ENCODE results near the gene HCN1.

DNA sequence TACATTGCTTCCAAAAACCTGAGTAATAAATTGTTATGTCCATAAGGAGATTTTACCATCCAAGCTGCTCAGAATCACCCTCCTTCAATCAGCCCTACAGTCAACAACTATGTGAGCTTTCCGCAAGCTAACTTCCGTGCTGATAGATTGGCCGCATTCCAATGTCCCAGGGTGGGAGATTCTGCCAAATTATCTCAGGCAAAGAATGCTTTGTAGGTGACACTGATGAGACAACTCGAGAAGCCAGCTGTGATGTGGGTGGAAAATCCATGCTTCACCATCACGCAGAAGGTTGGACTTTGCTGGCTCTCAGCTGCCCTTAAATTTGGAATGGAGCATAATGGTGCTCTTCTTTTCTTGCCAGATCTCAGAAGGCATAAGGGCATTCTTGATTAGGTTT lies 44.9 kb upstream of the HCN1 start:
- TF ChIP-seq, protein P1, sequence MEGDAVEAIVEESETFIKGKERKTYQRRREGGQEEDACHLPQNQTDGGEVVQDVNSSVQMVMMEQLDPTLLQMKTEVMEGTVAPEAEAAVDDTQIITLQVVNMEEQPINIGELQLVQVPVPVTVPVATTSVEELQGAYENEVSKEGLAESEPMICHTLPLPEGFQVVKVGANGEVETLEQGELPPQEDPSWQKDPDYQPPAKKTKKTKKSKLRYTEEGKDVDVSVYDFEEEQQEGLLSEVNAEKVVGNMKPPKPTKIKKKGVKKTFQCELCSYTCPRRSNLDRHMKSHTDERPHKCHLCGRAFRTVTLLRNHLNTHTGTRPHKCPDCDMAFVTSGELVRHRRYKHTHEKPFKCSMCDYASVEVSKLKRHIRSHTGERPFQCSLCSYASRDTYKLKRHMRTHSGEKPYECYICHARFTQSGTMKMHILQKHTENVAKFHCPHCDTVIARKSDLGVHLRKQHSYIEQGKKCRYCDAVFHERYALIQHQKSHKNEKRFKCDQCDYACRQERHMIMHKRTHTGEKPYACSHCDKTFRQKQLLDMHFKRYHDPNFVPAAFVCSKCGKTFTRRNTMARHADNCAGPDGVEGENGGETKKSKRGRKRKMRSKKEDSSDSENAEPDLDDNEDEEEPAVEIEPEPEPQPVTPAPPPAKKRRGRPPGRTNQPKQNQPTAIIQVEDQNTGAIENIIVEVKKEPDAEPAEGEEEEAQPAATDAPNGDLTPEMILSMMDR (conservative IDR thresholded peaks at IDR 0.05; ENCODE audit: low read depth, low read length), result no peak
- no peak for TF ChIP-seq EZH2 (IDR thresholded peaks at IDR 0.05; ENCODE audit: borderline replicate concordance, low read depth, low read length, poor library complexity, severe bottlenecking)

All from A673 (cell line).